Sciatic nerve (tissue), 2 donors: ENCODE results near the gene KSR1. TPM values are rescaled to one million over a fixed set of nuclear protein-coding genes. Genes with fewer than 3 reads are reported as not detected.

Experiments
- ATAC-seq: fragments of 200-7000 bp; cut with Tn5 transposase; one replicate; pipeline ENCODE4 v1.9.1; 2020; ENCODE audit warnings: mild to moderate bottlenecking, moderate library complexity
- DNase-seq: peaks from one replicate; pipeline ENCODE4 v3.0.0-alpha.2; 2020; ENCODE audit warnings: low spot score
- intact Hi-C: fragments of 100-400 bp; cut with DNase I; formaldehyde crosslinking; loops from one replicate; pipeline ENCODE4 v1.14.2; 2022
- total RNA-seq: library from RNA; stranded (reverse); fragmentation: NEBNext Ultra II Directional; extraction: Animal tissue kit (Norgen Biotek cat#: 25700); gene quantifications from one replicate; pipeline ENCODE4 v1.2.1, GENCODE V29; 2021
- donor health status: DM: no; HTN: no; CAD: no.
- donor health status: DM: no; HTN: no; CAD: no.

Gene KSR1
- total RNA-seq, 1 donor from 2014 or later = 82.2 TPM

DNA sequence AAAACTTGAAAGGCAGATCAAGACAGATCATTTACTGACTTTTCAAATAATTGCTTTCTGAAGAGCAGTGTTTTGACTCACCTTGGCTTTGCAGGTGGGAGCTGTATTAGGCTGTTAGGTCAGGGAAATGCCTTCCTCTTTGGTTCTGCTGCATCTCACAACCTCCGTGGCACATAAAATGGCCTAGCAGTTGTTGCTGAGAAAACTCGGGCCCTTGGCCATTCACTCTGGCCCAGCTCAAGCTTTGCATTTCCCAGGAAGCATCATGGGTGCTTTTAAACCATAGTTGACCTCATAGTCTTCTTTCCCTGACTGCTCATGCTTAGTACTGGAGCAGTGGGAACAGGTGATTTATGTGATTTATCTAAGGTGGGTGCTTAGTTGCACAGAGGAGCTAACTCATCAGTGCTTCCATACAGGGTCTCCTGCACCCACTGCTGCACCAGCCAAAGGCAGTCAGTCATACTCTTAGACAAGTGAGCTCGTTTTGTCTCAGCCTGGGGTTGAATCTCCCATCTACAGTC is 83.6 kb downstream of the KSR1 start:
- no peak for ATAC-seq
- intact Hi-C loops = no loop called here
- no peak for DNase-seq

DNA sequence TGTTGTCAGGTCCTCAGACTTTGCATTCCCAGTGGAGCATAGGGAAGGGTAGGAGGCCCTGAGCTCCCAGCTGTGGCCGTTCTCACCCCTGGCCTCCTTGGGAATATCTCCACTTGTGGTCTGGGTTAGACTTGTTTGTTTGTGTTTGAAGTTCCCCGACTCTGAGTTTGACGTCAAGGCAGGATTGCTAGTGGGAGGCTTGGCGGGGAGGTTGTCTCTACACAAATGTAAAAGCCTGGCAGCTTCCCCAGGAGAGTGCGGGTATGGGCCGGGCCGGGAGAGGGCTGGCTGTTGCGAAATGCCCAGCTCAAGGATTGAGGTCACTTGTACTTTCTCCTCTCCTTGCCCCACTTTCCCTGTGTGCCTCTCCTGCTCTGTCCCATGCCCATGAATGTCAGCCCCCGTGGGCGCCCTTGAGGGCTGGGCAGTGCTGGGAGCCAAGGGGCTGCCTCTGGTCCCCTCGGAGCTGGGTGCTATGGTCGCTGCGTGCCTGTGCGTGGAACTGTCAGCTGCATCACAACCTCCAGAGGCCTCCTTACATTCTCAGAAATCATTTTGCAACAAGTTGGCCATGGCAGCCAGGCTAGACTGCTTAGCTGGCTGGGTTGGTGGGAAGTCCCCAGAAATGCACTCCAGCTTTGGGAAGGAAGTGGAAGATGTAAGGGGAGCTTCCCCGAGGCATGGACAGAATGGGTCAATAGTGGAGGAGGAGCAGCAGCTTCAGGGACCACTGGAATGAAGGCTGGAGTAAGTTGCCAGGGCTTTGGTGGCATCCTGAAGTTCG is 84.3 kb downstream of the KSR1 start:
- peak; percentile 93 for ATAC-seq
- intact Hi-C loops = no loop called here
- DNase-seq = peak; percentile 83

GRCh38 chr17:27541301-27542023 is 85.2 kb downstream of the KSR1 start:
- ATAC-seq = no peak
- no peak for DNase-seq
- intact Hi-C loops = no loop called here

- DNase-seq (no peak), ATAC-seq (no peak)
- intact Hi-C loops = no loop called here
Observed at GRCh38 chr17:27542841-27543463, 86.7 kb downstream of the KSR1 start.

DNA sequence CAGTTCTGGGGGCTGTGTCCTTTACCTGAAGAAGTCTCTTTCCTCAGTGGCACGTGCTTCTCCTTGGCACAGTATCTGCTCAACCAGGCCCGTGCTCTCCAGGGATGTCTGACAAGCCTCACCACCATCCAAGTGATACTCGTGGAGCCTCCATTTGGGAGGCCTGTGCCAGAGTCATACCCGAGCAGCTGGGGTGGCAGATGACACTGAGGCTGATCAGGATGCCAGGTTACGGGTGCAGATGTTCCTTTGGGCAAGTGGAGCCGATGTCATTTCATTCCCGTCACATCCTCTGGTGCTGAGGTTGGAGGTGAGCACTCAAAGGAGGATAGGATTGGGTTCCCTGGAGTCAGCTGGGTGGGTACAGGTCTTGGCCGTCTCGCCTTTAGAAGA is 87.2 kb downstream of the KSR1 start:
- no peak for ATAC-seq
- DNase-seq = no peak
- intact Hi-C loops = no loop called here

GRCh38 chr17:27543958-27544349 is 87.7 kb downstream of the KSR1 start:
- DNase-seq (no peak), ATAC-seq (no peak)
- intact Hi-C loops = no loop called here

DNA sequence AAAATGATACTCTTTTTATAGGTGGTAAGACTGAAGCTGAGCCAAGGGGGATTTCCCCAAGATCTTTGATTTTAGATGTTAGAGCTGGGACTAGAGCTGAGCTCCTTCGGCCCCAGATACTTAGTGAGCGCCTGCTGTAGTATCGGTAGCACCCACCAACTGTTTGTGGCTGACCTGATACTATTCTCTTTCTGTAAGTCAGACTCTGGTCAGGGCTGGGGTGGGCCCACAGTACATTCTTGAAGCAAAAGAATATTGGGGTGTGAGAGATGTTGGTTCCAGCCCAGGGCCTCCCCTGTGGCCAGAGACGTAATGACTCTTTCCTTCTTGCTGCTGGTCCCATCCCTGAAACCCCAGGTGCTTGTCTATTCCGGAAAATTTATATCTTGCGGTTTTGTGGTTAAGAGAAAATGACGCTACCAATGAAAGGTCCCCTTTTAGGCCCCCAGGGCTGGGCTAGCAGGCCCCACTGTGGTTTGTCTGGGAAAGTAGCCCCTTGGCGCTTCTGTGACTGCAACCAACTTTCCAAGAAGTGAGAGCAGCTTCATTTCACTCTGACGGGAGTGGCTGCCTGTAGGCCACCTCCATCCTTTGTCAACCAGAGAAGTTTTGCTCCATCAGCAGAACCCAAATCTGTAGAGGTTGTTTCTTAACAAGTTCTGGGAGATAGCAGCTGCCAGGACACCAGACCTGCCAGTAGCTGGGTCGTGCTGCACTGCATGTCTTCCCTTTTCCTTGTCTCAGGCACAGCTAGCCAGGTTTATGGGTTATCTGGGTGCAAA is 88.3 kb downstream of the KSR1 start:
- intact Hi-C loops = no loop called here
- no peak for DNase-seq
- no peak for ATAC-seq

- intact Hi-C loops = no loop called here
- ATAC-seq = no peak
- no peak for DNase-seq
Observed at GRCh38 chr17:27545562-27546229, 89.4 kb downstream of the KSR1 start.

DNA sequence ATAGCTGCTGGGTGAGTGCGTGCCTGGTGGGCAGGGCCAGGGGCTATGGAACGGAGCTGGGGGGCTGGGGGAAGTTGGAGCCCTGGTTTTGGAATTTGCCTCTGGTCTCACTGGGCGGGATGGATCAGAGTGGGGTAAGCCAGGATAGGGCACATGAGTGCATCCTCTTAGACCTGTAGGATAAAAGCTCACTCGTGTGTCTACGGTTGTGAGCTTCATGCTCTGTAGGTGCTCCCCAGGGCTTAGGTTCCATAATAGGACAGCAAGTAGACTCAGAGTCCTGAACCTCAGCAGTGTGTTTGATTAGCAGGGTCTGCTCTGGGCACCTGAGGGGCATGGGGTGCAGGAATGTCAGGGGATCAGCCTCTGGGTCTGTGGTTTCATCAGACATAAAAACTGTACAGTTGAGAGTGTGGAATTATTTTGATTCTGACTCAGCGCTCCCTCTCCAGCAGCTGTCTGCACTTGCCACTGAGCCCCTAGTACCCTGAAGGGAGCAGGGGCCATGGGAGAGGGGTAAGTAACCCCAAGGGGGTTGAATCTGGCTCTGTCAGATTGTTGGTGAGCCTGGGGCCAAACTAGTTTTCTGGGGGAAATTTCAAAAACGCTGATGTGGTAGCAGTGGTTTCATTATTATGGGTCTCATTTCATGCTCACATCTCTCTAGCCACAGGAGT is 90.5 kb downstream of the KSR1 start:
- intact Hi-C loops = no loop called here
- no peak for ATAC-seq
- no peak for DNase-seq

DNA sequence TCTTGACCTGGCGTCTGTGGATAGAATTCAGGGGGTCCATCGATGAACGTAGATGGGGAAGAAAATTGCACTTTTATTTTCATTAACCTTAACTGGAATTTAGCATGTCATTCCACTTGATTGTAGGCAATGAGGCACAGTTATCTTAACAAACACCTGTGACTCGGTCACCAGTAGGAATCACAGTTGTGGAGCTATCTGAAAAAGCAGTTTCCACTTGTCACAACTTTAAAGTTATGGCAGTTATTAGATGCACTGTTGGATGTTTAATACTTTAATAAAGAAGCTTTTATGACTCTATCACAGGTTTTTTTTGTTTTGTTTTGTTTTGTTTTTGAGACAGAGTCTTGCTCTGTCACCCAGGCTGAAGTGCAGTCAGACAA is 91.0 kb downstream of the KSR1 start:
- no peak for ATAC-seq
- no peak for DNase-seq
- intact Hi-C loops = no loop called here

DNA sequence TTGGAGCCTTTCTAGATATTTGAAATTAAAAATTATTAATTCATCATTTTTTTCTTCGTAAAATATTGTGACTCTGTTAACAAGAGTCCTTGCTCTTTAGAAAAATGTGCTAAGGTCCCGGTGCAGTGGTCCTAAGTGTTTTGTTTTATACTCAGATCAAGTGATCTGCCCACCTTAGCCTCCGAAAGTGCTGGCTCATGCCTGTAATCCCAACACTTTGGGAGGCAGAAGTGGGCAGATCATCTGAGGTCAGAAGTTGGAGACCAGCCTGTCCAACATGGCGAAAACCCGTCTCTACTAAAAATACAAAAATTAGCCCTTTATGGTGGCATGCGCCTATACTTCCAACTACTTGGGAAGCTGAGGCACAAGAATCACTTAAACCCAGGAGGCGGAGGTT is 92.1 kb downstream of the KSR1 start:
- DNase-seq (no peak), ATAC-seq (no peak)
- intact Hi-C loops = no loop called here

DNA sequence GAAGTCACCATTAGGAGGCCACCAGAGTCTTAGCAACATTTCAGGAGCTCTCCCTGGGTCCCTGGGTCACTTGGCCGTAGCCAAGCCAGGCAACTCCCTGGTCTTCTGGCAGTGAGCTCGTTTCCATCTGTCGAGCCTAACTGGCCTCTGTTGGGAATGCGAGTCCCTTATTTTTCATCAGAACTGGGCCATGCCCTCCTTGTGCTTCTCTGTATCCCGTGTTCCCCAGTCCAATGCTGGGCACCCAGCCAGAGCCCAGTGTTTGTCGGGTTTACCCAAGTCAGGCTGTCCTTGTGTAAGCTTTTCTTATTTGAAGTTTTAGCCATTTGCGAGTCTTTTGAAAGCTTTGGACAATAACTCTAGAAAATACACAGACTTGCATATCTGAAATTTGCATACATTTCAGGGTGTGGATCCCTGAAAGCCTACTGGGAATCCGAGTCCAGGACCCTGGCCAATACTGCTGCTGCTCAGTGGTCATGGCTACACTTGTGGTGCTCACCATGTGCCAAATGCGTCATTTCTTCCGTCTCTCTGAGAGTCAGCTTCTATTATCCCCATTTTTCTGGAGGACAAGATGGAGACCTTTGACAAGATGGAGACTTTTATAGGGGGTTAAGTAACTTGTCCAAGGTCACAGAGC is 93.1 kb downstream of the KSR1 start:
- peak; percentile 71 for DNase-seq
- ATAC-seq = peak; percentile 23
- intact Hi-C loops = no loop called here

GRCh38 chr17:27550291-27550930 is 94.2 kb downstream of the KSR1 start:
- ATAC-seq (no peak), DNase-seq (no peak)
- intact Hi-C loops = no loop called here

- no peak for ATAC-seq
- no peak for DNase-seq
- intact Hi-C loops = no loop called here
Observed at GRCh38 chr17:27550974-27551505, 94.8 kb downstream of the KSR1 start.

GRCh38 chr17:27551701-27552248 is 95.5 kb downstream of the KSR1 start:
- no peak for DNase-seq
- ATAC-seq = no peak
- intact Hi-C loops = no loop called here

- DNase-seq = no peak
Observed at GRCh38 chr17:27552276-27552732, 96.1 kb downstream of the KSR1 start.

More at GRCh38 chr17:27552276-27552732, 96.1 kb downstream of the KSR1 start:
- intact Hi-C loops = no loop called here
- no peak for ATAC-seq
